DND-41 (cell line): ENCODE measurements around the gene OSBP2.

Experiments used
- CTCF ChIP-seq: IDR thresholded peaks from 2 replicates; pipeline ENCODE4 v1.5.1; 2012; ENCODE audit warnings: borderline replicate concordance, low read length, moderate library complexity, mild to moderate bottlenecking; ENCODE audit not compliant: poor library complexity, severe bottlenecking; ENCODE audit errors: extremely low read depth
- EZH2 ChIP-seq: IDR thresholded peaks from 3 replicates; pipeline ENCODE4 v1.6.1; 2012; ENCODE audit warnings: borderline replicate concordance, low read depth, mild to moderate bottlenecking, moderate library complexity, low read length, inconsistent platforms; ENCODE audit not compliant: severe bottlenecking

GRCh38 chr22:30872285-30873041, 177.8 kb downstream of the OSBP2 start:
- no peak for TF ChIP-seq CTCF
- TF ChIP-seq EZH2, result no peak
